Central memory CD8-positive, alpha-beta T cell (primary cell): ENCODE results near the gene PAPSS1.
"Not testable (repeated sequence)": the region's sequence is repeated elsewhere in the genome, so short reads cannot be mapped to it uniquely, and the experiment has no call there.

Experiments
- ATAC-seq: fragments of 150-1000 bp; cut with Tn5 transposase; replicated peaks from 2 replicates; pipeline ENCODE4 v1.10.0; 2022; ENCODE audit warnings: mild to moderate bottlenecking, moderate FRiP score, moderate number of reproducible peaks; ENCODE audit not compliant: poor library complexity, severe bottlenecking; ENCODE audit errors: extremely low read depth
- DNase-seq, 2 donors: peaks; one replicate each; pipeline ENCODE4 v3.0.0; 2021; ENCODE audit warnings: low spot score in 2 of 2
- H3K27ac Mint-ChIP-seq: one replicate; pipeline ENCODE4 v1.8.0; 2022; ENCODE audit warnings: low read depth, mild to moderate bottlenecking, moderate library complexity, mixed read lengths
- H3K27me3 Mint-ChIP-seq: one replicate; pipeline ENCODE4 v1.8.0; 2022; ENCODE audit warnings: mixed read lengths
- H3K36me3 Mint-ChIP-seq: one replicate; pipeline ENCODE4 v1.8.0; 2022; ENCODE audit warnings: mild to moderate bottlenecking, moderate library complexity, mixed read lengths; ENCODE audit not compliant: insufficient read depth
- H3K4me1 Mint-ChIP-seq: one replicate; pipeline ENCODE4 v1.8.0; 2022; ENCODE audit warnings: mixed read lengths
- H3K4me3 Mint-ChIP-seq: one replicate; pipeline ENCODE4 v1.8.0; 2022; ENCODE audit warnings: mild to moderate bottlenecking, moderate library complexity, mixed read lengths
- H3K9me3 Mint-ChIP-seq: one replicate; pipeline ENCODE4 v1.8.0; 2022; ENCODE audit warnings: mixed read lengths

PAPSS1 gene

GRCh38 chr4:107696187-107696586 lies 23.8 kb downstream of the PAPSS1 start:
- DNase-seq, H3K27ac Mint-ChIP-seq, H3K4me3 Mint-ChIP-seq, H3K9me3 Mint-ChIP-seq, H3K27me3 Mint-ChIP-seq, ATAC-seq: not testable (repeated sequence)
- Mint-ChIP-seq H3K36me3 (peaks cover 15% of the 10 kb centered on the region), H3K4me1 (peaks cover 15% of the 10 kb centered on the region)

- DNase-seq (no peak), ATAC-seq (no peak)
- H3K27ac Mint-ChIP-seq, result no peak overlapping the region
- no peaks in the 10 kb centered on the region for H3K9me3 Mint-ChIP-seq
- H3K36me3 Mint-ChIP-seq, result peaks cover 7% of the 10 kb centered on the region
- no peak overlapping the region for H3K4me3 Mint-ChIP-seq
- H3K4me1 Mint-ChIP-seq, result peaks cover 15% of the 10 kb centered on the region
- H3K27me3 Mint-ChIP-seq, result no peaks in the 10 kb centered on the region
Observed at GRCh38 chr4:107693132-107693531, 26.9 kb downstream of the PAPSS1 start.

GRCh38 chr4:107692202-107692601 lies 27.8 kb downstream of the PAPSS1 start:
- no peak for DNase-seq
- H3K9me3 Mint-ChIP-seq, result no peaks in the 10 kb centered on the region
- H3K36me3 Mint-ChIP-seq, result peaks cover 7% of the 10 kb centered on the region
- peaks cover 15% of the 10 kb centered on the region for H3K4me1 Mint-ChIP-seq
- no peaks in the 10 kb centered on the region for H3K27me3 Mint-ChIP-seq
- H3K27ac Mint-ChIP-seq, result no peak overlapping the region
- no peak overlapping the region for H3K4me3 Mint-ChIP-seq
- no peak for ATAC-seq

GRCh38 chr4:107691378-107691777 lies 28.7 kb downstream of the PAPSS1 start:
- H3K4me1 Mint-ChIP-seq, result peaks cover 15% of the 10 kb centered on the region
- H3K27me3 Mint-ChIP-seq, result no peaks in the 10 kb centered on the region
- DNase-seq (no peak), ATAC-seq (no peak)
- peaks cover 7% of the 10 kb centered on the region for H3K36me3 Mint-ChIP-seq
- no peak overlapping the region for H3K27ac Mint-ChIP-seq
- H3K4me3 Mint-ChIP-seq, result no peak overlapping the region
- no peaks in the 10 kb centered on the region for H3K9me3 Mint-ChIP-seq

GRCh38 chr4:107689912-107690587 lies 30.0 kb downstream of the PAPSS1 start:
- Mint-ChIP-seq H3K27ac (no peak overlapping the region), H3K27me3 (no peaks in the 10 kb centered on the region), H3K36me3 (peaks cover 5% of the 10 kb centered on the region), H3K9me3 (no peaks in the 10 kb centered on the region), H3K4me1 (peaks cover 11% of the 10 kb centered on the region), H3K4me3 (no peak overlapping the region)
- ATAC-seq (no peak), DNase-seq (no peak)

GRCh38 chr4:107688421-107688820 lies 31.6 kb downstream of the PAPSS1 start:
- ATAC-seq (no peak), DNase-seq (no peak)
- Mint-ChIP-seq H3K36me3 (peaks cover 5% of the 10 kb centered on the region), H3K27me3 (no peaks in the 10 kb centered on the region), H3K4me3 (no peak overlapping the region), H3K4me1 (peaks cover 11% of the 10 kb centered on the region), H3K27ac (no peak overlapping the region), H3K9me3 (no peaks in the 10 kb centered on the region)

- no peak overlapping the region for H3K4me3 Mint-ChIP-seq
- no peak overlapping the region for H3K27ac Mint-ChIP-seq
- DNase-seq (no peak), ATAC-seq (no peak)
- H3K4me1 Mint-ChIP-seq, result no peaks in the 10 kb centered on the region
- no peaks in the 10 kb centered on the region for H3K27me3 Mint-ChIP-seq
- no peaks in the 10 kb centered on the region for H3K9me3 Mint-ChIP-seq
- H3K36me3 Mint-ChIP-seq, result no peaks in the 10 kb centered on the region
Observed at GRCh38 chr4:107685740-107686139, 34.3 kb downstream of the PAPSS1 start.

- Mint-ChIP-seq H3K27ac (no peak overlapping the region), H3K9me3 (no peaks in the 10 kb centered on the region), H3K36me3 (peaks cover 2% of the 10 kb centered on the region), H3K4me1 (no peaks in the 10 kb centered on the region), H3K27me3 (no peaks in the 10 kb centered on the region), H3K4me3 (no peak overlapping the region)
- DNase-seq, result no peak
- ATAC-seq, result no peak
Observed at GRCh38 chr4:107683873-107684272, 36.2 kb downstream of the PAPSS1 start.

- H3K9me3 Mint-ChIP-seq, result no peaks in the 10 kb centered on the region
- DNase-seq (no peak), ATAC-seq (no peak)
- no peaks in the 10 kb centered on the region for H3K4me1 Mint-ChIP-seq
- peaks cover 2% of the 10 kb centered on the region for H3K36me3 Mint-ChIP-seq
- H3K4me3 Mint-ChIP-seq, result no peak overlapping the region
- no peaks in the 10 kb centered on the region for H3K27me3 Mint-ChIP-seq
- H3K27ac Mint-ChIP-seq, result no peak overlapping the region
Observed at GRCh38 chr4:107682306-107682705, 37.7 kb downstream of the PAPSS1 start.

- Mint-ChIP-seq H3K9me3 (no peaks in the 10 kb centered on the region), H3K27me3 (no peaks in the 10 kb centered on the region), H3K27ac (no peak overlapping the region), H3K4me1 (peaks cover 2% of the 10 kb centered on the region), H3K4me3 (no peak overlapping the region), H3K36me3 (peaks cover 12% of the 10 kb centered on the region)
- DNase-seq, result no peak
- no peak for ATAC-seq
Observed at GRCh38 chr4:107669068-107669467, 51.0 kb downstream of the PAPSS1 start.

- no peak for DNase-seq
- H3K9me3 Mint-ChIP-seq, result no peaks in the 10 kb centered on the region
- ATAC-seq, result no peak
- no peaks in the 10 kb centered on the region for H3K4me1 Mint-ChIP-seq
- peaks cover 6% of the 10 kb centered on the region for H3K36me3 Mint-ChIP-seq
- H3K27me3 Mint-ChIP-seq, result no peaks in the 10 kb centered on the region
- no peak overlapping the region for H3K27ac Mint-ChIP-seq
- H3K4me3 Mint-ChIP-seq, result no peak overlapping the region
Observed at GRCh38 chr4:107666134-107666533, 53.9 kb downstream of the PAPSS1 start.

- ATAC-seq (no peak), DNase-seq (no peak)
- Mint-ChIP-seq H3K36me3 (peaks cover 5% of the 10 kb centered on the region), H3K9me3 (no peaks in the 10 kb centered on the region), H3K27me3 (no peaks in the 10 kb centered on the region), H3K4me1 (no peaks in the 10 kb centered on the region), H3K4me3 (no peak overlapping the region), H3K27ac (no peak overlapping the region)
Observed at GRCh38 chr4:107665001-107665400, 55.0 kb downstream of the PAPSS1 start.

GRCh38 chr4:107658400-107659336 lies 61.4 kb downstream of the PAPSS1 start:
- H3K4me1 Mint-ChIP-seq, result no peaks in the 10 kb centered on the region
- ATAC-seq (no peak), DNase-seq (no peak)
- H3K9me3 Mint-ChIP-seq, result no peaks in the 10 kb centered on the region
- H3K4me3 Mint-ChIP-seq, result no peak overlapping the region
- H3K27ac Mint-ChIP-seq, result no peak overlapping the region
- H3K36me3 Mint-ChIP-seq, result peaks cover 18% of the 10 kb centered on the region
- no peaks in the 10 kb centered on the region for H3K27me3 Mint-ChIP-seq
